Liver (tissue), 9 donors: ENCODE measurements around the gene RYR1. TPM values are rescaled to one million over a fixed set of nuclear protein-coding genes. Genes with fewer than 3 reads are reported as not detected.

Source experiments
- DNase-seq: peaks from one replicate; pipeline ENCODE4 v3.0.0-alpha.2; 2017; ENCODE audit warnings: low spot score
- H3K27ac ChIP-seq, 2 donors: one replicate each; pipeline ENCODE4 v1.7.0; 2013; ENCODE audit warnings: inconsistent platforms in 2 of 2, low read length in 2 of 2, control low read depth in 1 of 2, low read depth in 1 of 2, mild to moderate bottlenecking in 1 of 2
- H3K27me3 ChIP-seq, 4 donors: one replicate each; pipeline versions ENCODE4 v1.6.1 to v1.7.0; 2013; ENCODE audit warnings: low read length in 3 of 4, inconsistent platforms in 1 of 4, mild to moderate bottlenecking in 1 of 4, moderate library complexity in 1 of 4; ENCODE audit not compliant: control insufficient read depth in 4 of 4, insufficient read depth in 4 of 4
- H3K36me3 ChIP-seq, 4 donors: one replicate each; pipeline versions ENCODE4 v1.6.1 to v1.7.0; 2013; ENCODE audit warnings: low read length in 3 of 4, mild to moderate bottlenecking in 3 of 4, low read depth in 1 of 4, moderate library complexity in 1 of 4; ENCODE audit not compliant: control insufficient read depth in 4 of 4, insufficient read depth in 3 of 4
- H3K4me1 ChIP-seq, 4 donors: one replicate each; pipeline versions ENCODE4 v1.6.1 to v1.7.0; 2013; ENCODE audit warnings: low read length in 3 of 4, mild to moderate bottlenecking in 3 of 4, moderate library complexity in 1 of 4; ENCODE audit not compliant: control insufficient read depth in 4 of 4, insufficient read depth in 4 of 4
- H3K4me3 ChIP-seq, 3 donors: one replicate each; pipeline versions ENCODE4 v1.6.1 to v1.7.0; 2013; ENCODE audit warnings: low read length in 3 of 3, control low read depth in 1 of 3, low read depth in 1 of 3, mild to moderate bottlenecking in 1 of 3
- H3K9ac ChIP-seq, 2 donors: one replicate each; pipeline ENCODE4 v1.7.0; 2013; ENCODE audit warnings: low read length in 2 of 2, mild to moderate bottlenecking in 2 of 2, moderate library complexity in 2 of 2, control low read depth in 1 of 2, low read depth in 1 of 2
- H3K9me3 ChIP-seq, 4 donors: one replicate each; pipeline versions ENCODE4 v1.6.1 to v1.7.0; 2013; ENCODE audit warnings: low read length in 3 of 4; ENCODE audit not compliant: control insufficient read depth in 4 of 4
- EGR1 ChIP-seq, 2 donors: IDR thresholded peaks; 2 replicates each; pipeline ENCODE4 v1.6.1; 2016 to 2018; ENCODE audit warnings: antibody characterized with exemption in 2 of 2, low read depth in 2 of 2
- FOXA1 ChIP-seq: IDR thresholded peaks from 2 replicates; pipeline ENCODE4 v1.6.1; 2016; ENCODE audit warnings: antibody characterized with exemption
- FOXA2 ChIP-seq: IDR thresholded peaks from 2 replicates; pipeline ENCODE4 v1.6.1; 2016; ENCODE audit warnings: antibody characterized with exemption
- HNF4A ChIP-seq, 2 donors: conservative IDR thresholded peaks; 2 replicates each; pipeline ENCODE4 v1.6.1; 2016; ENCODE audit warnings: antibody characterized with exemption in 2 of 2, mild to moderate bottlenecking in 2 of 2
- HNF4G ChIP-seq: IDR thresholded peaks from 2 replicates; pipeline ENCODE4 v1.6.1; 2016; ENCODE audit warnings: antibody characterized with exemption
- JUND ChIP-seq, 2 donors: IDR thresholded peaks; 2 replicates each; pipeline ENCODE4 v1.6.1; 2016; ENCODE audit warnings: antibody characterized with exemption in 2 of 2
- REST ChIP-seq: IDR thresholded peaks from 2 replicates; pipeline ENCODE4 v1.6.1; 2016; ENCODE audit warnings: antibody characterized with exemption, mild to moderate bottlenecking
- RXRA ChIP-seq, 2 donors: IDR thresholded peaks; 2 replicates each; pipeline ENCODE4 v1.6.1; 2017 to 2018; ENCODE audit warnings: antibody characterized with exemption in 2 of 2, mild to moderate bottlenecking in 1 of 2
- SP1 ChIP-seq: IDR thresholded peaks from 2 replicates; pipeline ENCODE4 v1.6.1; 2018; ENCODE audit warnings: antibody characterized with exemption, mild to moderate bottlenecking
- YY1 ChIP-seq: IDR thresholded peaks from 2 replicates; pipeline ENCODE4 v1.6.1; 2016; ENCODE audit warnings: antibody characterized with exemption, mild to moderate bottlenecking
- WGBS: extraction: QIAGEN DNeasy Blood & Tissue Kit; methylation state at CpG from one replicate; pipeline ENCODE4 v1.1.7; 2013; 5-methylcytosine and 5-hydroxymethylcytosine counted together
- polyA plus RNA-seq, 2 donors: library from polyadenylated mRNA; stranded (reverse) in 1 of 2; unstranded in 1 of 2; fragments of 200-250 nt in 1 of 2; fragments of >200 nt in 1 of 2; fragmentation: Nextera tagmentation in 1 of 2; extraction: Ambion mirVana in 1 of 2; gene quantifications; one replicate each; pipeline versions ENCODE4 v1.2.1 to v1.2.3, GENCODE V29; 2013 to 2015
- total RNA-seq, 2 donors: library from RNA; depleted of rRNA; stranded (reverse); fragments of >200 nt; gene quantifications; one replicate each; pipeline ENCODE4 v1.2.3, GENCODE V29; 2014
- TF ChIP-seq, protein P1 (sequence below): fragments of 150-350 bp; IDR thresholded peaks from 2 replicates; pipeline ENCODE4 v1.5.1; 2017; ENCODE audit warnings: improper control_type of control experiment, low read depth, low read length; ENCODE audit not compliant: missing input control
- TF ChIP-seq, protein P2 (sequence below): IDR thresholded peaks from 2 replicates; pipeline ENCODE4 v1.6.1; 2016; ENCODE audit warnings: antibody characterized with exemption
- TF ChIP-seq, protein P3 (sequence below): IDR thresholded peaks from 2 replicates; pipeline ENCODE4 v1.6.1; 2016; ENCODE audit warnings: antibody characterized with exemption
- donor health status: healthy.
- donor health status: healthy.
- donor health status: healthy.
- donor health status: healthy.
- donor health status: healthy.

RYR1 gene
- total and polyA plus RNA-seq, 4 donors, result 0.01 to 0.70 (median 0.29) TPM

DNA sequence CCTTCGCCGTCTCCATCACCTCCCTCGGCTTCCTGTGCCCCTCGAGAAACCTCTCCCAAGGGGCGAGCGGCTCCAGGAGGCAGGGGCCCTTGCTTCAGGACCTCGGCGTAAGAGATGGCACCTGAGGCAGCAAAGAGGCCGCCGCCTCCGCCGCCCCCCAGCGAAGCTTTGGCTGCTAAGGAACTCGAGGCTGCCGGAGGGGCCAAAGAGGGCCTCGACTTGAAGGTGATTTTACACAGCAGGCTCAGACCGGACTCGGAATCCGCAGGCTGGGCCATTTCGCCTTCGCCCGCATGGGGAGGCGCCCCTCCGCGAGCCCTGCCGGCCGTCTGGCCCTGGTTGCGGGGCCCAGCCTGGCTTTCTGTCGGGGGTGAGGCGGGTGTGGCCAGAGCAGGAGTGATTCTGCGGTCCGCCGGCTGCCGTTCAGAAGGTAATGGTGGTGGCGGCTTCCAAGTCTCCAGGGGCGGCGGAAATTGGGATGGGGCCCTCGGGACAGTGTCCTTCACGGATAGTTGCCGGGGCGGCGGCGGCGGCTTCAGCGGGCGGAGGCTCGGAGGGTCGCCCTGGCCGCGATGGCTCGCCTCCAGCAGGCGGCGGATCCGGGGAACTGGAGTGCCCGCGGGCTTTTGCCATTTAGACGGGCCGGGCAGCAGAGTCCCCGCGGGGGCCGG lies 47.1 kb upstream of the RYR1 start:
- Histone ChIP-seq H3K4me3 (no peak overlapping the region), H3K27me3 (no peaks in the 10 kb centered on the region), H3K4me1 (peaks cover 7 to 23% (median 16%) of the 10 kb centered on the region in 4 donors), H3K27ac (no peak overlapping the region), H3K9ac (no peak overlapping the region), H3K9me3 (no peaks in the 10 kb centered on the region), H3K36me3 (peaks cover 0 to 25% (median 15%) of the 10 kb centered on the region in 4 donors)
- 36% methylated on average over 61 of the region's 61 CpGs for WGBS
- DNase-seq, result no peak
- TF ChIP-seq, protein P1, sequence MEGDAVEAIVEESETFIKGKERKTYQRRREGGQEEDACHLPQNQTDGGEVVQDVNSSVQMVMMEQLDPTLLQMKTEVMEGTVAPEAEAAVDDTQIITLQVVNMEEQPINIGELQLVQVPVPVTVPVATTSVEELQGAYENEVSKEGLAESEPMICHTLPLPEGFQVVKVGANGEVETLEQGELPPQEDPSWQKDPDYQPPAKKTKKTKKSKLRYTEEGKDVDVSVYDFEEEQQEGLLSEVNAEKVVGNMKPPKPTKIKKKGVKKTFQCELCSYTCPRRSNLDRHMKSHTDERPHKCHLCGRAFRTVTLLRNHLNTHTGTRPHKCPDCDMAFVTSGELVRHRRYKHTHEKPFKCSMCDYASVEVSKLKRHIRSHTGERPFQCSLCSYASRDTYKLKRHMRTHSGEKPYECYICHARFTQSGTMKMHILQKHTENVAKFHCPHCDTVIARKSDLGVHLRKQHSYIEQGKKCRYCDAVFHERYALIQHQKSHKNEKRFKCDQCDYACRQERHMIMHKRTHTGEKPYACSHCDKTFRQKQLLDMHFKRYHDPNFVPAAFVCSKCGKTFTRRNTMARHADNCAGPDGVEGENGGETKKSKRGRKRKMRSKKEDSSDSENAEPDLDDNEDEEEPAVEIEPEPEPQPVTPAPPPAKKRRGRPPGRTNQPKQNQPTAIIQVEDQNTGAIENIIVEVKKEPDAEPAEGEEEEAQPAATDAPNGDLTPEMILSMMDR, result no peak
- TF ChIP-seq, protein P2, sequence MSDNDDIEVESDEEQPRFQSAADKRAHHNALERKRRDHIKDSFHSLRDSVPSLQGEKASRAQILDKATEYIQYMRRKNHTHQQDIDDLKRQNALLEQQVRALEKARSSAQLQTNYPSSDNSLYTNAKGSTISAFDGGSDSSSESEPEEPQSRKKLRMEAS, result no peak
- TF ChIP-seq SP1, result no peak

DNA sequence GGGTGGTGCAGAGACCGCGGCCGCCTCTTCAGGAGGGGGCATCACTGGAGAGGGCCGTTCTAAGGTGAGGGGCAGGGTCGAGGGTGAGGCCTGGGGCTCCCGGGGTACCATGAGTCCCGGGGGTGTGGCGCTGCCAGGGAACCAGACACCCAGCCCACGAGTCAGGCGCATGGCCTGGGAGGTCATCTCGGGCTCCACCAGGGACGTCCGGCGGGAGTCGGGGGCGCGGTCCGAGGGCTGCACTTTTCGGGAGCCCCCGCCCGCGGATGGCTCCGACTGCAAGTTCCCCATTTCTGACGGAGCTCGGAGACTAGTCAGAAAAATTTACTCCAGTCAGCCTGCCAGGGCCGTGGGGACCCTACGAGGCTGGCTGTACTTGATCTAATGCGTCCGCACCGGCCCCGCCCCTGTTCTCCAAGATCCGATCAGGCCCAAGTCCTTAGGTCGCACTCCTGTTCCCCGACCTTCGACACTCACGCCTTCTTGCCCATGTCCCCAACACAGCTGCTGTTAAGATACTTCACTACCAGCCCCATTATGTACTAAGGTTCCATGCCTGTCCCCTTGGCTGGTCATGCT lies 46.4 kb upstream of the RYR1 start:
- Histone ChIP-seq H3K4me3 (peak overlapping the region in 1 of 3 donors; percentile 40), H3K27ac (no peak overlapping the region), H3K36me3 (peaks cover 0 to 19% (median 9%) of the 10 kb centered on the region in 4 donors), H3K9me3 (no peaks in the 10 kb centered on the region), H3K4me1 (peaks cover 7 to 23% (median 16%) of the 10 kb centered on the region in 4 donors), H3K9ac (no peak overlapping the region), H3K27me3 (no peaks in the 10 kb centered on the region)
- 11% methylated on average over 36 of the region's 36 CpGs for WGBS
- no peak for TF ChIP-seq REST
- no peak for TF ChIP-seq YY1
- TF ChIP-seq FOXA2, result no peak
- TF ChIP-seq, protein P3, sequence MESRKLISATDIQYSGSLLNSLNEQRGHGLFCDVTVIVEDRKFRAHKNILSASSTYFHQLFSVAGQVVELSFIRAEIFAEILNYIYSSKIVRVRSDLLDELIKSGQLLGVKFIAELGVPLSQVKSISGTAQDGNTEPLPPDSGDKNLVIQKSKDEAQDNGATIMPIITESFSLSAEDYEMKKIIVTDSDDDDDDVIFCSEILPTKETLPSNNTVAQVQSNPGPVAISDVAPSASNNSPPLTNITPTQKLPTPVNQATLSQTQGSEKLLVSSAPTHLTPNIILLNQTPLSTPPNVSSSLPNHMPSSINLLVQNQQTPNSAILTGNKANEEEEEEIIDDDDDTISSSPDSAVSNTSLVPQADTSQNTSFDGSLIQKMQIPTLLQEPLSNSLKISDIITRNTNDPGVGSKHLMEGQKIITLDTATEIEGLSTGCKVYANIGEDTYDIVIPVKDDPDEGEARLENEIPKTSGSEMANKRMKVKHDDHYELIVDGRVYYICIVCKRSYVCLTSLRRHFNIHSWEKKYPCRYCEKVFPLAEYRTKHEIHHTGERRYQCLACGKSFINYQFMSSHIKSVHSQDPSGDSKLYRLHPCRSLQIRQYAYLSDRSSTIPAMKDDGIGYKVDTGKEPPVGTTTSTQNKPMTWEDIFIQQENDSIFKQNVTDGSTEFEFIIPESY, result no peak
- TF ChIP-seq FOXA1, result no peak
- TF ChIP-seq EGR1 (IDR thresholded peaks at IDR 0.05; ENCODE audit: low read depth in 2 of 2), result no peak
- no peak for TF ChIP-seq JUND (IDR thresholded peaks at IDR 0.05)
- no peak for TF ChIP-seq RXRA (IDR thresholded peaks at IDR 0.05)
- TF ChIP-seq, protein P2, result no peak
- TF ChIP-seq HNF4A (conservative IDR thresholded peaks at IDR 0.05), result no peak
- no peak for TF ChIP-seq HNF4G
- no peak for TF ChIP-seq SP1
- no peak for DNase-seq
